Ishikawa (cell line): Measurements from ENCODE around the gene GABRB1.

Source experiments
- CEBPB ChIP-seq: IDR thresholded peaks from 2 replicates; pipeline ENCODE4 v1.6.1; 2012
- RAD21 ChIP-seq: IDR thresholded peaks from 2 replicates; pipeline ENCODE4 v1.6.1; 2012; ENCODE audit warnings: low read depth
- TCF12 ChIP-seq: IDR thresholded peaks from 2 replicates; pipeline ENCODE4 v1.6.1; 2012; ENCODE audit warnings: low read depth
- YY1 ChIP-seq: IDR thresholded peaks from 2 replicates; pipeline ENCODE4 v1.6.1; 2012; ENCODE audit warnings: low read depth

DNA sequence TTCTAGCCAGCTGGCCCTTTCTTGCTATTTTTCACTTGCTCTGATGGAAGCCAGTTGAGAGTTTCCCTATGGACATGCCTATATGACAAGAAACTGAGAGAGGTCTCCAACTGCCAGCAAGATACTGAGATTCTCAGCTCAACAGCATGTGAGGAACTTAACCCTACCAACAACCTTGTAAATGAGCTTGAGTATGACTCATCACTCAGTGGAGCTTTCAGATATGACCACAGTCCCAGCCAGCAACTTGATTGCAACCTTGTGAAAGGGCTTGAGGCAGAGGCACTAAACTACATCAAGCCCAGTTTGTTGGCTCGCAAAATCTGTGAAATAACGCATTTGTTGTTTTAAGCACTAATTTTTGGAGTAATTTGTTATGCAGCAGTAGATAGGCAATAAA lies 256.4 kb downstream of the GABRB1 start:
- TF ChIP-seq TCF12 = no peak
- TF ChIP-seq CEBPB = no peak
- no peak for TF ChIP-seq YY1
- TF ChIP-seq RAD21 = no peak
